RWPE2 (cell line): Measurements from ENCODE around the gene WNT9A.

Experiments
- ATAC-seq: fragments of 200-7000 bp; cut with Tn5 transposase; 3 replicates; pipeline ENCODE4 v1.9.1; 2021; ENCODE audit warnings: low read depth
- DNase-seq: peaks from one replicate; pipeline ENCODE4 v3.0.0-alpha.2; 2020; ENCODE audit warnings: low spot score
- H3K27ac ChIP-seq: fragments of 450-650 bp; 2 replicates; pipeline ENCODE4 v1.5.1; 2017; ENCODE audit warnings: mild to moderate bottlenecking; ENCODE audit not compliant: poor library complexity, severe bottlenecking
- H3K27me3 ChIP-seq: fragments of 250-450 bp; sonication (Bioruptor Pico); 2 replicates; pipeline ENCODE4 v1.5.1; 2021; ENCODE audit warnings: mild to moderate bottlenecking, moderate library complexity; ENCODE audit not compliant: insufficient read depth, poor library complexity, severe bottlenecking
- H3K36me3 ChIP-seq: fragments of 250-450 bp; sonication (Bioruptor Pico); 2 replicates; pipeline ENCODE4 v1.5.1; 2020; ENCODE audit warnings: low read depth, mild to moderate bottlenecking, moderate library complexity
- H3K4me1 ChIP-seq: fragments of 250-450 bp; sonication (Bioruptor Pico); 2 replicates; pipeline ENCODE4 v1.5.1; 2021; ENCODE audit warnings: mild to moderate bottlenecking, moderate library complexity; ENCODE audit not compliant: insufficient read depth, poor library complexity, severe bottlenecking
- H3K4me3 ChIP-seq: fragments of 250-450 bp; sonication (Bioruptor Pico); 2 replicates; pipeline ENCODE4 v1.5.1; 2021; ENCODE audit warnings: mild to moderate bottlenecking, moderate library complexity; ENCODE audit not compliant: severe bottlenecking
- H3K9me3 ChIP-seq: fragments of 250-450 bp; sonication (Bioruptor Pico); 2 replicates; pipeline ENCODE4 v1.5.1; 2021; ENCODE audit warnings: mild to moderate bottlenecking, moderate library complexity; ENCODE audit not compliant: severe bottlenecking
- TF ChIP-seq, protein P1 (sequence below): fragments of 450-650 bp; IDR thresholded peaks from one replicate; pipeline ENCODE4 v1.5.1; 2017; ENCODE audit warnings: mild to moderate bottlenecking, moderate library complexity; ENCODE audit not compliant: poor library complexity, severe bottlenecking

WNT9A gene

DNA sequence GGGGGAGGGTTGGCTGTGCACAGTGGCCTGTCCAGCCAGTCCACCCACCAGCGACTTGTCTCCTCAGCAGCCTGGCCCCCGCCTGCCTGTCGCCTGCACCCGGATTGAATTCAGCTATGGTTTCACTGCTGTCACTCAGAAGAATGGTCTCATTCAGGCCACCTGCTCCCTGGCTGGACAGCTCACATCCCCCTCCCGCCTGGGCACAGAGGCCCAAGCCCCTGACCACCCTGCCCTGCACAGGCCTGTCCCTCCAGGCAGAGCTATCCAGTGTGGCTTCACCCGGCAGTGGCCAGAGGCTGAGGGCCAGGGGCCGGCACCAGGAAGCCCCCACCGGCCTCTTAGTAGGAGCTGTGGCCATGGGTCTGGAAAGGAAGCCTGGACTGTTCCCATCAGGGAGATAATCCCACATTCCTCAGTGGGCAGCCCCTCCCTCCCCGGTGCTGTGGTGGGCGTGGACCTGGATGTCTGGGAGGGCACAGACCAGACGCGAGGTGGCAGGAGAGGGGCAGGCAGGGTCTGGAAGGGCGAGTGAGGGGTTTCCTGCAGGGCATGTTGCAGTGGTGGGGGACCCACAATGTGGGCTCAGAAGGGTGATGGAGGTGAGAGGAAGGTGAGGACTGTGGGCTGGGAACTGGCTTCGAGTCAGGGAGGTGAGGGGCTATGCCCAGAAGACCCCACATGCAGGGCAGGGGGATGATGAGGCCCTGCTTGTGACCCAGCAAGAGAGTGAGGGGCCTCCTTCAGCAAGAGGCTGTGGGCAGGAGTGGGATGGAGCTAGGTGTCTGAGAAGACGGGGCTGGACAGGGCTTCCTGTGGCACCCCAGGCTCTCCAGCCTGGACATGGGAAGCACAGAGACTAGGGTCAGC, 30.4 kb downstream of the WNT9A start:
- no peak for ATAC-seq
- DNase-seq: no peak
- H3K36me3 ChIP-seq: no peaks in the 10 kb centered on the region
- no peaks in the 10 kb centered on the region for H3K9me3 ChIP-seq
- TF ChIP-seq, protein P1, sequence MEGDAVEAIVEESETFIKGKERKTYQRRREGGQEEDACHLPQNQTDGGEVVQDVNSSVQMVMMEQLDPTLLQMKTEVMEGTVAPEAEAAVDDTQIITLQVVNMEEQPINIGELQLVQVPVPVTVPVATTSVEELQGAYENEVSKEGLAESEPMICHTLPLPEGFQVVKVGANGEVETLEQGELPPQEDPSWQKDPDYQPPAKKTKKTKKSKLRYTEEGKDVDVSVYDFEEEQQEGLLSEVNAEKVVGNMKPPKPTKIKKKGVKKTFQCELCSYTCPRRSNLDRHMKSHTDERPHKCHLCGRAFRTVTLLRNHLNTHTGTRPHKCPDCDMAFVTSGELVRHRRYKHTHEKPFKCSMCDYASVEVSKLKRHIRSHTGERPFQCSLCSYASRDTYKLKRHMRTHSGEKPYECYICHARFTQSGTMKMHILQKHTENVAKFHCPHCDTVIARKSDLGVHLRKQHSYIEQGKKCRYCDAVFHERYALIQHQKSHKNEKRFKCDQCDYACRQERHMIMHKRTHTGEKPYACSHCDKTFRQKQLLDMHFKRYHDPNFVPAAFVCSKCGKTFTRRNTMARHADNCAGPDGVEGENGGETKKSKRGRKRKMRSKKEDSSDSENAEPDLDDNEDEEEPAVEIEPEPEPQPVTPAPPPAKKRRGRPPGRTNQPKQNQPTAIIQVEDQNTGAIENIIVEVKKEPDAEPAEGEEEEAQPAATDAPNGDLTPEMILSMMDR: no peak
- no peak overlapping the region for H3K27ac ChIP-seq
- H3K27me3 ChIP-seq: no peaks in the 10 kb centered on the region
- H3K4me3 ChIP-seq: no peak overlapping the region
- H3K4me1 ChIP-seq: peaks cover 6% of the 10 kb centered on the region

DNA sequence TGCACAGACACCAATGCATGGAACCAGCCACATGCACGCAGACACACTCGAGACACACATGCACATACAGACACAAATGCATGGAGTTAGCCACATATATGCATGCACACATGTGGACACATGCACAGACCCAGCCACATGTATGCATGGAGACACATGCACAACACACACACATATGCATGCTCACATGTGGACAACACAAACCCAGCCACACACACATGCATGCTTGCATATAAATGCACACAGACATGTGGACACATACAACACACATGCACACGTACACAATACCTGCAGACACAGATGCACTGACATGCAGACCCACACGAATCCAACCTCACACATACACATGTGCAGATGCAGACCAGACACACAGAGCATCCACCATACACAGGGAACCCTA, 31.1 kb downstream of the WNT9A start:
- Histone ChIP-seq H3K27ac (no peak overlapping the region), H3K9me3 (no peaks in the 10 kb centered on the region), H3K36me3 (no peaks in the 10 kb centered on the region), H3K27me3 (no peaks in the 10 kb centered on the region), H3K4me3 (no peak overlapping the region), H3K4me1 (peaks cover 6% of the 10 kb centered on the region)
- no peak for ATAC-seq
- no peak for DNase-seq
- TF ChIP-seq, protein P1: no peak

DNA sequence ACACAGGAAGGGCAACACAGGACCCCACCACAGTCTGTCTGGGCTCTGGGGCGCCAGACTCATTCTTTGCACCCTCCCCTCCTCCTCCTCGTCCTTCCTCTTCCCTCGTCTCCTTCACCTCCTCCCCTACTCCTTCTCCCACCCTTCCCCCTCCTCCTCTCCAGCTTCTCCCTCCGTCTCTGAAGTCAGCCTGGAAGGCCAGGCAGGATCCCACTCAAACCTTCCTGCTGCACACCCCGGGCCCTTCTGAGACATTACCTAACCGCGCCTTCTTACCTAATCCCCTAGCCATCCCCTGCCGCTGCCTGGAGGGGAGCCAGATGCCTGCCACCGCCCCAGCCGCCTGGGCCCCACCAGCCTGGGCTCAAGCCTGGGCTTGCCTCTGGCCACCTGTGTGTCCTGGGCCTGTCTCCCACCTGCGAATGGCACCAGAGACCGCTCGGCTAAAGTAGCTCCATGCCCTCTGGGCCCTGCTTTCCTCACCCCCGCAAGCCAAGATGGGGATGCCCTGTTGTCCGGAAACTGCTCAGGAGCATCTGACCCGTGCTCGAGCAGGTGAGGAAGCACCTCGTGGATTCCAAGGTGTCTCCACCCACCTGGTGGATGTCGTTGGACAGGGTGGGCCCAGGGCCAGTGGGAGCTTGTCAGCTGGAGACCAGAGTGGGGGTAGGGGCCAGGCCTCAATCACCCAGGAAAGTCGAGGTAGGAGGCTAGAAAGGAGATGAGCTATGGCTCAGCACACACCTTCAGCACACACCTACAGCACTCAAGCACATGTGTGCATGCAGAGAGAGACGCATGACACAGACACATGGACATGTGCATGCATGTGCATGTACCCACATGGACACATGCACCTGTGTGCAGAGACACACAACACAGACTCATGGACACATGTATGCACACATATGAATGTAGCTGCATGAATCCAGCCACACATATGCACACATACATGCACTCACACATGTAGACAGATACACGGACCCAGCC, 31.9 kb downstream of the WNT9A start:
- peak; percentile 86 for ATAC-seq
- peaks cover 6% of the 10 kb centered on the region for H3K4me1 ChIP-seq
- TF ChIP-seq, protein P1: no peak
- no peaks in the 10 kb centered on the region for H3K36me3 ChIP-seq
- no peaks in the 10 kb centered on the region for H3K9me3 ChIP-seq
- peak; percentile 72 for DNase-seq
- peak overlapping the region; percentile 13 for H3K27ac ChIP-seq
- no peak overlapping the region for H3K4me3 ChIP-seq
- H3K27me3 ChIP-seq: no peaks in the 10 kb centered on the region

DNA sequence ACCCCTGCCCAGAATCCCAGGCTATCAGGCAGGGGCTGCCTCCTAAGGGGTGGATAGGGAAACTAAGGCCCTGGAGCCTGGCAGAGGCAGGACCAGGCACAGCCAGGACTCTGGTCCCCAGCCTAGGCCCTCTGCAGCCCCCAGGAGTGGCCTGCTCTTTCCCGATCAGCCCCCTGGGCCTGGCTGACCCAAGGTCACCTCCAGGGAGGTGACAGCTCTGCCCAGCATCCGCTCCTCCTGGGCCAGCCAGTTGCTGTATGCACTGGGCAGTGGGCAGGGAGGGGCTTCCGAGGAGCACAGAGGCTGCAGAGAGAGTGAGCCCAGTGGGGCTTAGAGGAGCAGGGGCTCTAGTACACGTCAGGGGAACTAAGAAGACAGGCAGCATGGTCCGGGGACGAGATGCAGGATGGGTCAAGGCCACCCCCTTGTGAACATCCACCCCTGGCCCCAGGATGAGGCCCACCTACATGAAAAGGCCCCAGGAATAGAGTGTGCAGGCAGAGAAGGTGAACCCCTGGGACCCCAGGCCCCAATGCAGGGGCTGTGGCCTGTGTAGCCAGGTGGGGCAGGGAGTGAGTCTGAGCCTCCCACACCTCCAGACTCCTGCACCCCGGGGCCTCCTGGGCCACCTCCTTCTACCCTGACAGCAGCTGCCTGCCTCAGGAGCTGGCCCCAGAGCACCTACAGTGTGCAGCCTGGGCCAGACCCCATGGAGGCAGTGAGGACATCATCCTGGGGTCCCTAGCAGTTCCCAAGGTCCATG, 32.8 kb downstream of the WNT9A start:
- no peak; the same call in 2 of the 3 replicates for ATAC-seq
- Histone ChIP-seq H3K27me3 (no peaks in the 10 kb centered on the region), H3K27ac (peak overlapping the region; percentile 13), H3K4me3 (no peak overlapping the region), H3K4me1 (peaks cover 6% of the 10 kb centered on the region), H3K9me3 (no peaks in the 10 kb centered on the region), H3K36me3 (no peaks in the 10 kb centered on the region)
- no peak for DNase-seq
- TF ChIP-seq, protein P1: no peak
